Tibial artery (tissue), 4 donors: ENCODE measurements around the gene HTR4.

ENCODE experiments used
- DNase-seq, 2 donors: peaks; one replicate each; pipeline ENCODE4 v3.0.0-alpha.2; 2019
- H3K27ac ChIP-seq, 2 donors: fragments of 200-600 bp; sonication (generic) in 1 of 2; 1 replicate in 1 of 2; 2 replicates in 1 of 2; pipeline ENCODE4 v1.5.1; 2018 to 2019; ENCODE audit warnings: mild to moderate bottlenecking in 1 of 2
- H3K27me3 ChIP-seq, 2 donors: fragments of 200-600 bp; sonication (generic) in 1 of 2; one replicate each; pipeline versions ENCODE4 v1.5.1 to v1.6.0; 2016 to 2019
- H3K36me3 ChIP-seq, 3 donors: fragments of 200-600 bp; sonication (generic) in 2 of 3; one replicate each; pipeline ENCODE4 v1.5.1; 2016 to 2019; ENCODE audit warnings: mild to moderate bottlenecking in 2 of 3
- H3K4me1 ChIP-seq, 4 donors: fragments of 200-600 bp; sonication (generic) in 2 of 4; 1 replicate in 3 of 4; 2 replicates in 1 of 4; pipeline ENCODE4 v1.5.1; 2016 to 2019
- H3K4me3 ChIP-seq, 2 donors: fragments of 200-600 bp; sonication (generic) in 1 of 2; 1 replicate in 1 of 2; 2 replicates in 1 of 2; pipeline ENCODE4 v1.5.1; 2018 to 2019; ENCODE audit warnings: mild to moderate bottlenecking in 2 of 2
- H3K9me3 ChIP-seq, 3 donors: fragments of 200-600 bp; sonication (generic) in 1 of 3; one replicate each; pipeline ENCODE4 v1.5.1; 2016 to 2019
- CTCF ChIP-seq, 2 experiments: fragments of 200-600 bp in 1 of 2; fragments of 450-650 bp in 1 of 2; IDR thresholded peaks; one replicate each; pipeline ENCODE4 v1.5.1; 2017 to 2019; ENCODE audit warnings: antibody characterized with exemption in 2 of 2, mild to moderate bottlenecking in 1 of 2, moderate library complexity in 1 of 2
- intact Hi-C: fragments of 100-400 bp; cut with DNase I; formaldehyde crosslinking; loops from one replicate; pipeline ENCODE4 v1.15.0; 2023; ENCODE audit warnings: low total_unique reads

HTR4 gene

GRCh38 chr5:148466236-148466580 lies 188.1 kb downstream of the HTR4 start:
- no peak for TF ChIP-seq CTCF (IDR thresholded peaks at IDR 0.05)
- Histone ChIP-seq H3K4me3 (no peak overlapping the region), H3K27me3 (no peaks in the 10 kb centered on the region), H3K27ac (peak overlapping the region; percentile 17 to 59), H3K9me3 (no peaks in the 10 kb centered on the region), H3K4me1 (peaks cover 0 to 21% (median 3%) of the 10 kb centered on the region in 4 donors), H3K36me3 (no peaks in the 10 kb centered on the region)
- intact Hi-C loops = no loop called here
- no peak for DNase-seq

- TF ChIP-seq CTCF (IDR thresholded peaks at IDR 0.05) = no peak
- intact Hi-C loops = no loop called here
- H3K36me3 ChIP-seq = no peaks in the 10 kb centered on the region
- no peaks in the 10 kb centered on the region for H3K27me3 ChIP-seq
- peaks cover 0 to 21% (median 3%) of the 10 kb centered on the region in 4 donors for H3K4me1 ChIP-seq
- DNase-seq = no peak
- no peaks in the 10 kb centered on the region for H3K9me3 ChIP-seq
- peak overlapping the region; percentile 6 to 8 for H3K4me3 ChIP-seq
- H3K27ac ChIP-seq = peak overlapping the region; percentile 17 to 59
Measured at GRCh38 chr5:148465381-148466235, 188.7 kb downstream of the HTR4 start.

GRCh38 chr5:148459669-148460068 lies 194.7 kb downstream of the HTR4 start:
- peaks cover 0 to under 1% (median 0%) of the 10 kb centered on the region in 4 donors for H3K4me1 ChIP-seq
- DNase-seq = no peak
- H3K4me3 ChIP-seq = no peak overlapping the region
- H3K9me3 ChIP-seq = no peaks in the 10 kb centered on the region
- peaks cover 0 to 3% of the 10 kb centered on the region in 2 donors for H3K27me3 ChIP-seq
- no peaks in the 10 kb centered on the region for H3K36me3 ChIP-seq
- no peak for TF ChIP-seq CTCF (IDR thresholded peaks at IDR 0.05)
- intact Hi-C loops = no loop called here
- no peak overlapping the region for H3K27ac ChIP-seq

GRCh38 chr5:148458036-148458888 lies 196.1 kb downstream of the HTR4 start:
- DNase-seq = no peak
- no peak overlapping the region for H3K27ac ChIP-seq
- TF ChIP-seq CTCF (IDR thresholded peaks at IDR 0.05) = no peak
- peaks cover 0 to 3% of the 10 kb centered on the region in 2 donors for H3K27me3 ChIP-seq
- H3K9me3 ChIP-seq = no peaks in the 10 kb centered on the region
- intact Hi-C loops = no loop called here
- no peak overlapping the region for H3K4me3 ChIP-seq
- no peaks in the 10 kb centered on the region for H3K4me1 ChIP-seq
- H3K36me3 ChIP-seq = no peaks in the 10 kb centered on the region

GRCh38 chr5:148457183-148457620 lies 197.1 kb downstream of the HTR4 start:
- no peaks in the 10 kb centered on the region for H3K4me1 ChIP-seq
- H3K36me3 ChIP-seq = no peaks in the 10 kb centered on the region
- H3K9me3 ChIP-seq = no peaks in the 10 kb centered on the region
- TF ChIP-seq CTCF (IDR thresholded peaks at IDR 0.05) = no peak
- DNase-seq = no peak
- no peak overlapping the region for H3K4me3 ChIP-seq
- intact Hi-C loops = no loop called here
- peaks cover 0 to 3% of the 10 kb centered on the region in 2 donors for H3K27me3 ChIP-seq
- H3K27ac ChIP-seq = no peak overlapping the region
